ENCODE results near the gene SEMA4B.

SEMA4B gene

GRCh38 chr15:90202929-90203328, 1.8 kb downstream of the SEMA4B start:
- TF ChIP-seq JUND (IDR thresholded peaks at IDR 0.05; ENCODE audit: low read depth) = no peak
- no peak for DNase-seq (ENCODE audit: low read depth in 1 of 2, low spot score in 1 of 2)
- in situ Hi-C loops (cut with HindIII; ENCODE audit: low pct_unique_long_range_greater_than_20kb, low sequenced_read_pairs) = no loop called here

- DNase-seq (ENCODE audit: low read depth in 1 of 2, low spot score in 1 of 2) = no peak
- in situ Hi-C loops (cut with HindIII; ENCODE audit: low pct_unique_long_range_greater_than_20kb, low sequenced_read_pairs) = no loop called here
- no peak for TF ChIP-seq JUND (IDR thresholded peaks at IDR 0.05; ENCODE audit: low read depth)
Observed at GRCh38 chr15:90203473-90203872, 2.3 kb downstream of the SEMA4B start.

GRCh38 chr15:90203922-90204321, 2.8 kb downstream of the SEMA4B start:
- DNase-seq (ENCODE audit: low read depth in 1 of 2, low spot score in 1 of 2) = no peak
- no peak for TF ChIP-seq JUND (IDR thresholded peaks at IDR 0.05; ENCODE audit: low read depth)
- in situ Hi-C loops (cut with HindIII; ENCODE audit: low pct_unique_long_range_greater_than_20kb, low sequenced_read_pairs) = no loop called here

- TF ChIP-seq JUND (IDR thresholded peaks at IDR 0.05; ENCODE audit: low read depth) = no peak
- DNase-seq (ENCODE audit: low read depth in 1 of 2, low spot score in 1 of 2) = no peak
- in situ Hi-C loops (cut with HindIII; ENCODE audit: low pct_unique_long_range_greater_than_20kb, low sequenced_read_pairs) = no loop called here
Observed at GRCh38 chr15:90205050-90205848, 4.1 kb downstream of the SEMA4B start.

GRCh38 chr15:90205886-90206285, 4.8 kb downstream of the SEMA4B start:
- no peak for DNase-seq (ENCODE audit: low read depth in 1 of 2, low spot score in 1 of 2)
- in situ Hi-C loops (cut with HindIII; ENCODE audit: low pct_unique_long_range_greater_than_20kb, low sequenced_read_pairs) = no loop called here
- no peak for TF ChIP-seq JUND (IDR thresholded peaks at IDR 0.05; ENCODE audit: low read depth)

- in situ Hi-C loops (cut with HindIII; ENCODE audit: low pct_unique_long_range_greater_than_20kb, low sequenced_read_pairs) = no loop called here
- no peak for DNase-seq (ENCODE audit: low read depth in 1 of 2, low spot score in 1 of 2)
- TF ChIP-seq JUND (IDR thresholded peaks at IDR 0.05; ENCODE audit: low read depth) = no peak
Observed at GRCh38 chr15:90207252-90207651, 6.1 kb downstream of the SEMA4B start.

- TF ChIP-seq JUND (IDR thresholded peaks at IDR 0.05; ENCODE audit: low read depth) = no peak
- DNase-seq (ENCODE audit: low read depth in 1 of 2, low spot score in 1 of 2) = no peak
- in situ Hi-C loops (cut with HindIII; ENCODE audit: low pct_unique_long_range_greater_than_20kb, low sequenced_read_pairs) = no loop called here
Observed at GRCh38 chr15:90208356-90208755, 7.2 kb downstream of the SEMA4B start.

- no peak for TF ChIP-seq JUND (IDR thresholded peaks at IDR 0.05; ENCODE audit: low read depth)
- no peak for DNase-seq (ENCODE audit: low read depth in 1 of 2, low spot score in 1 of 2)
- in situ Hi-C loops (cut with HindIII; ENCODE audit: low pct_unique_long_range_greater_than_20kb, low sequenced_read_pairs) = no loop called here
Observed at GRCh38 chr15:90209591-90209990, 8.5 kb downstream of the SEMA4B start.

- TF ChIP-seq JUND (IDR thresholded peaks at IDR 0.05; ENCODE audit: low read depth) = no peak
- in situ Hi-C loops (cut with HindIII; ENCODE audit: low pct_unique_long_range_greater_than_20kb, low sequenced_read_pairs) = no loop called here
- DNase-seq (ENCODE audit: low read depth in 1 of 2, low spot score in 1 of 2) = no peak
Observed at GRCh38 chr15:90210593-90210992, 9.5 kb downstream of the SEMA4B start.

DNA sequence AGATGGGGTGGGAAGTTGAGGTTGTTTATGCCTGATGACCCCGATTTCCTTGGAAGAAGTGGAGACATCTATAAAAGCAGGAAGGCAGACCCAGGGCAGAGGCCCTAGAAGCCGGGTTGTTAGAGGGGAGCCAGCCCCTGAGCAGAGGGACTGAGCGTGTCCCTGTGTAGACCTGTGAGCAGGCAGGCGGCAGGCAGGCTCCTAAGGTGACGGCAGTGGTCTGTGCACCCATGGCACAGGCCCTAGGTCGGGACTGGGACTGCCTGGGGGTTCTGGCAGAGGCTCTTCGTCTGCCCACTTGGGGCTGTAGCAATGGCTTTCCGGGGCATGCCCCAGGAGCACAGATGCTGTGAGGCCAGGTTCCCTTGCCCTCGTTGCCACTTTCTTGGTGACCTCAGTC, 9.9 kb downstream of the SEMA4B start:
- in situ Hi-C loops (cut with HindIII; ENCODE audit: low pct_unique_long_range_greater_than_20kb, low sequenced_read_pairs) = no loop called here

DNA sequence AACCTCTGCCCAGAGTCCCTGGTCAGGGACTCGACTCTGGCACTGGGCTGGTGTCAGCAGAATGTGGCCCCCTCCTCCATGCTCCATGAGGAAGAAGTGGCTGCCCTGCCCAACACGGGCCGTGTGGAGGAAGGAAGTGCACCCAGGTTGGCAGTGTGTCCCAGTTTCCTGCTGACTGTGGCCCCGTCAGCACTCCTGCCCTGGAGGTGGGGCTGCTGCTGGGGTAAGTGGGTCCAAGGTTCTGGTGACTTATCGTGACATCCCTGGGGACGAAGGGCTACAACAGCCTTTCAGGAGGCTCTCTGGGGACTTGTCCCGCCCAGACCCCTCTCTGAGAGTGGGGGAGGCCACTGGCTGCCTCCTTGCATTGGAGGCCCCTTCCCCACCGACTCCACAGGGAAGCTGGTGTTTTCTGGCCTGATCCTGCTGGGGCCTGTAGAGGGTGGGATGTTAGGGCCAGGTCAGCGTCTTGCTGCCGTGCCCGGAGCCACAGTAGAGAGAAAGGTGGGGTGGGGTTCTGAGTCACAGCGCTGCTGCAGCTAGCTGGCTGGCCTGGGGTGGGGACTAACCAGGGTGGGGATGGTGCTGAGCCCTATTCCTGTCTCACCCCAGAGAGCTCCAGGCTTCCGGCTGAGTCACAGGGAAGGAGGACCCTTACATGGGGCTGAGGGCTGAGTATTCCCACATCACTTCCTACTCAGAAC, 10.5 kb downstream of the SEMA4B start:
- no peak for DNase-seq (ENCODE audit: low read depth in 1 of 2, low spot score in 1 of 2)
- TF ChIP-seq JUND (IDR thresholded peaks at IDR 0.05; ENCODE audit: low read depth) = no peak
- in situ Hi-C loops (cut with HindIII; ENCODE audit: low pct_unique_long_range_greater_than_20kb, low sequenced_read_pairs) = no loop called here

More for the DNA sequence above, 9.9 kb downstream of the SEMA4B start:
- DNase-seq (ENCODE audit: low read depth in 1 of 2, low spot score in 1 of 2) = no peak
- TF ChIP-seq JUND (IDR thresholded peaks at IDR 0.05; ENCODE audit: low read depth) = no peak

- no peak for TF ChIP-seq JUND (IDR thresholded peaks at IDR 0.05; ENCODE audit: low read depth)
- DNase-seq (ENCODE audit: low read depth in 1 of 2, low spot score in 1 of 2) = no peak
- in situ Hi-C loops (cut with HindIII; ENCODE audit: low pct_unique_long_range_greater_than_20kb, low sequenced_read_pairs) = no loop called here
Observed at GRCh38 chr15:90212221-90213098, 11.3 kb downstream of the SEMA4B start.

Measured in T47D (cell line).